GM19438 (cell line): ENCODE results near the gene ZC3H7B.
"Not testable (repeated sequence)": the region's sequence is repeated elsewhere in the genome, so short reads cannot be mapped to it uniquely, and the experiment has no call there.

Experiments used
- ATAC-seq: cut with Tn5 transposase; IDR thresholded peaks from one replicate; pipeline ENCODE4 v1.9.1; 2021; ENCODE audit warnings: low read depth; ENCODE audit not compliant: unreplicated experiment

ZC3H7B gene

GRCh38 chr22:41368543-41369423 lies 67.5 kb downstream of the ZC3H7B start:
- ATAC-seq = no peak

GRCh38 chr22:41369424-41369745 lies 68.1 kb downstream of the ZC3H7B start:
- ATAC-seq = no peak

- ATAC-seq = no peak
Observed at GRCh38 chr22:41369837-41370236, 68.5 kb downstream of the ZC3H7B start.

GRCh38 chr22:41377846-41378245 lies 76.5 kb downstream of the ZC3H7B start:
- ATAC-seq = no peak

- peak; percentile 5 for ATAC-seq
Observed at GRCh38 chr22:41380993-41381328, 79.6 kb downstream of the ZC3H7B start.

- ATAC-seq = peak; percentile 79
Observed at GRCh38 chr22:41381329-41382097, 80.2 kb downstream of the ZC3H7B start, which contains the start of gene TEF. Gene TEF, plus strand, starts transcription at chr22:41381942. Its CDS starts 103 bp downstream, at chr22:41382045.

- peak; percentile 26 for ATAC-seq
Observed at GRCh38 chr22:41382098-41382578, 80.8 kb downstream of the ZC3H7B start.

GRCh38 chr22:41382610-41383009 lies 81.3 kb downstream of the ZC3H7B start:
- no peak for ATAC-seq

- no peak for ATAC-seq
Observed at GRCh38 chr22:41383085-41383484, 81.8 kb downstream of the ZC3H7B start.

GRCh38 chr22:41384128-41384527 lies 82.8 kb downstream of the ZC3H7B start:
- no peak for ATAC-seq

GRCh38 chr22:41387341-41387740 lies 86.0 kb downstream of the ZC3H7B start:
- ATAC-seq = no peak

- ATAC-seq = no peak
Observed at GRCh38 chr22:41394012-41394356, 92.7 kb downstream of the ZC3H7B start.

GRCh38 chr22:41395531-41396240 lies 94.4 kb downstream of the ZC3H7B start:
- no peak for ATAC-seq

GRCh38 chr22:41397143-41397811 lies 96.0 kb downstream of the ZC3H7B start:
- ATAC-seq = no peak

- ATAC-seq = no peak
Observed at GRCh38 chr22:41398921-41399320, 97.6 kb downstream of the ZC3H7B start.

- ATAC-seq = no peak
Observed at GRCh38 chr22:41401781-41402648, 100.7 kb downstream of the ZC3H7B start.

GRCh38 chr22:41402851-41403250 lies 101.5 kb downstream of the ZC3H7B start:
- not testable (repeated sequence) for ATAC-seq

- ATAC-seq = peak; percentile 81
Observed at GRCh38 chr22:41403532-41404318, 102.4 kb downstream of the ZC3H7B start.

- ATAC-seq = no peak
Observed at GRCh38 chr22:41405588-41405987, 104.3 kb downstream of the ZC3H7B start.
